Kidney tubule cell (primary cell): ENCODE measurements around the gene FCN2.
"Not testable (repeated sequence)": the region's sequence is repeated elsewhere in the genome, so short reads cannot be mapped to it uniquely, and the experiment has no call there.

ENCODE experiments used
- DNase-seq: peaks from one replicate; pipeline ENCODE4 v3.0.0-alpha.2; 2018; ENCODE audit warnings: low spot score

Gene FCN2

DNA sequence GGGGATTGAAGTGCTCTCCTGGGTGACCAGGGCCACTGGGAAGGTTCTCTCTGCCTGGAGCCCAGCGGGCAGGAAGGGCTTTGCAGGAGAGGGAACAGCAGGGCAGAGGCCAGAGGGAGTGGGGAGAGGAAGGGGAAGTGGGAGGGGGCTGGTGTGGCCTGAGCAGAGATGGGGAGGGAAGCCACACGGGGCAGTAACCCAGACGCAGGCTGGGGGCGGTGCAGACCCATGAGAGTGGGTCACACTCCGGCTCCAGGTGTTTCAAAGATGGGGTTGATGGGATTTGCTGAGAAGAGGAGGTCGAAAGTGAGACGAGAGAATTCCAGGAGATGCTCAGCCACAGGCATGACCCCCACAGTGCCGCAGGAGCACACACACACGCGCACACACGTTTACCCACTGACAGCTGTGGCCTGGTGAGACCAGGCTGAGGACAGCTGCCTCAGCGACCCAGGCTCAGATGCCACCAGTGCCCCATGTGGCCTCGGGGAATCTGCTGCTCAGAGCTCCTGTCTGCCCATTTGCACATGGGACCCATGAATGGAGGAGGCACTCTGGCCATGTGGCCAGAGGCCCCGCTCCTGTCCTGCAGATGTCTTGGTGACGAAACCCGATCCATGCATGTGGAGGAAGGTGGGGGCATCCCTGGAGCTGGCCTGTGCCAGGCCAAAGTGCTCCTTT lies 32.7 kb upstream of the FCN2 start:
- no peak for DNase-seq

DNA sequence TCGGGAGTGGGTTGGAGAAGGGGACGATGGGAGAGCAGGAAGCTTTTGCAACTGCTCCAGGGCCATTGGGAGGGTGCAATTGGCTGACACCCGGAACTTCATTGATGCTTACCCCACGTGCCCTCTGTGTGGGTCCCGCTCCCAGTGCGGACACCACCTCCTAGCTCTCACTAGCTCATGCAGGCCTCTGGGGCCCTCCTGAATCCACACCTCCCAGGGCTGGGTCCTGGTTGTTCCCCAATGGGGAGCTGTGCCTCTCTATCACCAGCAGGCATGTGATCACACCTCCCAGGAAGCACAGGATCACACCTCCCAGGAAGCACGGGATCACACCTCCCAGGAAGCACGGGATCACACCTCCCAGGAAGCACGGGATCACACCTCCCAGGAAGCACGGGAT lies 32.1 kb upstream of the FCN2 start:
- DNase-seq, result no peak

DNA sequence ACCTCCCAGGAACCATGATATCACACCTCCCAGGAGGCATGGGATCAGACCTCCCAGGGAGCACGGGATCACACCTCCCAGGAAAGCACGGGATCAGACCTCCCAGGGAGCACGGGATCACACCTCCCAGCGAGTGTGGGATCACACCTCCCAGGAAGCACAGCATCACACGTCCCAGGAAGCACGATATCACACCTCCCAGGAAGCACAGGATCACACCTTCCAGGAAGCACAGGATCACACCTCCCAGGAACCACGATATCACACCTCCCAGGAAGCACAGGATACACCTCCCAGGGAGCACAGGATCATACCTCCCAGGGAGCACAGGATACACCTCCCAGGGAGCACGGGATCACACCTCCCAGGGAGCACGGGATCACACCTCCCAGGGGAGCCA lies 30.0 kb upstream of the FCN2 start:
- DNase-seq, result no peak

DNA sequence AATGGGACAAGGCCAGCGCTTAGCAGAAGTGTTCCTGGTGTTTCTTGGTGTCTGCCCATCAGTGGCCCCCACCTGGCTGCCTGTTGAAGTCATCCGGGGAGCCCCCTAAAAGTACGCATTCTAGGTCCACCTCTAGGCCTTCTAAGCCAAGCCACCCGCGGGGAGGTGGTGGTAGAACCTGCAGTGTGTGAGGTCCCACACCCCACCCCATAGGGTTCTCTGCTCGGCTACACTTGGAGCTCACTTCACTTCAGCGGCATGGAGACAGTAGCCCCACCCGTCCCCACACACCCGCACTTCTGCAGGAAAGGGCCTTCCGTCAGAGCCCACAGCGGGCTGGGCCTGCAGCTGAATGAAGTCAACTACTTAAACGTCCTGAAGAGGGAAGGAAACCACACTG lies 29.6 kb upstream of the FCN2 start:
- no peak for DNase-seq

DNA sequence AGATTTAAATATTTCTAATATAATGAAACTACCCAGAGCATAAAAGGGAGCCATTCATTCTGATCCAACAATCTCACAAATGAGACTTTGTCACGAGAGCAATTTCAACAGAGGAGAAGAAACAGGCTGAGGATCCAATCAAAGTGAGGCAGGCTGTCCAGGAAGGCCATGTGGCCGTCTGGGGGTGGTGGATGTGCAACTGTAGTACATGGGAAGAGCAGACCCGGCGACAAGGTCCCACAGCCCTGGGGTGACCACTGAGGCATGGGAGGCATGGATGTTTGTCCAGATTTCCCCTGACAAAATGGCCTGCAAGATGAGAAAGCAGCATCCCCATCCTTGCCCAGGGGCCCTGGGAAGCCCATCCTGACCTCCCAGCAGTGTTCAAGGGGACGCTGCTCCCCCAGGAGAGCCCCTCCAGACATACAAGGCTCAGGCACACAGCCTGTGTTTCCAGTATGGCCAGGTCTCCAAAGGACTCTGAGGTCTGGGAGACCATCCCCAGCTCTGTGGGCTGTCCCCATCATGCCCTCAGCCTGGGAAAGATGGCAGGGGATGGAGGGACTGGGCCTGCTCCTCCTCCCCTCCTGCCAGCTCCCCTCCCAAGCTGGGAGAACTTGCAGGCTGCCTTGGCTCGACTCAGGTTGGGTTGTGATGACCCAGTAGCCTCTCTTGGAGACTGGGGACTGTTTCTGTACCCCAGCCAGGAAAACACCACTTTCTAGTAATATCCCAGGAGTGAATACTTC lies 27.5 kb upstream of the FCN2 start:
- DNase-seq, result no peak

DNA sequence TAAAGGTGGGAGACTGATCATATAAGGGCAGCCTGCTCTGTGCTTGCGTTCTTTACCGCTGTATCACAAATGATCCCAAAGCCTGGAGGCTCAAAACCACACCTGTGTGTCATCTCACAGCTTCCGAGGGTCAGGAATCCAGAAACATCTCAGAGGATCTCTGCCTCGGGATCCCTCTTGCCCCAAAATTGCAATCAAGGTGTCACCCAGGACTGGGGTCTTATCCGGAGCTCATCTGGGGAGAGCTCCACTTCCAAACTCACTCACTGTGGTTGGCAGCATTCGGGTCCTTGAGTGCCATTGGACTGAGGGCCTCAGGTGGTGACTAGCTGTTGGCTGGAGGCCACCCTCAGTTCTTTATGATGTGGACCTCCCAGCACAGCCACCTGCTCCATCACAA lies 26.7 kb upstream of the FCN2 start:
- no peak for DNase-seq

DNA sequence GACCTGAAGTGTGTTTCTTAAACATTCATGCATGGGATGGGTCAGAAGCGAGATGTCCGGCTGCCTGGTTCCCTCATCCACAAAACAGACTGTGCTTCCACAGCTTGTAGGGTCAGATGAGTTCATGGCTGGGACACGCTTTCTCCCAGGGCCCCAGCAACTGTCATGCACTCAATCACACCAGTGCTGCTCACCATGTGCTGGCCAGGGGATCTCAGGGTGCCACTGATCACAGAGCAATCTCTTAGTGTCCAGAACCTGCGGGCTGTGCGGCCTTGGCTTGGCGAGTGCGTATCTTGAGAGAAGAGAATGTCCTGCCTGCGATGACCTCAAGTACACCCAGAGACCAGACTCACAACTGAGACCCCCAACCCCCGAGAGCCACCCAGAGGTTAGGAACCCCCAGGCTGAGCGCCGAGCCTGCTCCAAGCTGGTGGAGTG lies 26.0 kb upstream of the FCN2 start:
- DNase-seq, result no peak

DNA sequence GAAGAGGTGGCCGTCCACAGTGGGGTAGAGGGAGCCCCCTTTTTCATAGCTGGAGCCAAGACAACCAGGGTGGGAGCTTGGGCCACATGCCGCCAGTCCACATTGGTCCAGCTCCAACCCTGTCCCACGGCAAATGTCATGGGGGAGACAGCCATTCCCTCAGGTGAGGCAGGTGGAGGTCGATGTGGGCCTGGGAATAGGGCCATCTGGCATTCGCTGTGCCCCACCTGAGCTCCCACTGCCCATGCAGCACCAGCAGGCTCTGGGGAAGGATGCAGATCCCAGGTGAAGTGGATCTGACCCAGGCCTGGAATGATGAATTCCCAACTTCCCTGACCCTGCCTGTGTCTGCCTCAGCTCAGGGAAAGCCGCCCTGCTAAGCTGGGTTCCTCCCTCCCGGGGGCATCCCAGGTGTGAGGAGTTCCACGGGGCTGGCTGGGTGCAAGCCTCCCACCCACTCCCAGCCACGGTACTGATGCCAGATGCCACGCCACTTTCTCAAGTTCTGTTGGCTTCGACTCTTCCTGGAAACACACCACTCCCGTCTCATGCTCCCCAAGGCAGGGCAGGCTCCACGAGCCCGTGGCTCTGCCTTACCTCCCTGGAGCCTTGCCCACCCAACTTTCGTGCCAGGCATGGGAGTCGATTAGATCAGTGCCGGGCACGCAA lies 25.2 kb upstream of the FCN2 start:
- DNase-seq, result no peak

DNA sequence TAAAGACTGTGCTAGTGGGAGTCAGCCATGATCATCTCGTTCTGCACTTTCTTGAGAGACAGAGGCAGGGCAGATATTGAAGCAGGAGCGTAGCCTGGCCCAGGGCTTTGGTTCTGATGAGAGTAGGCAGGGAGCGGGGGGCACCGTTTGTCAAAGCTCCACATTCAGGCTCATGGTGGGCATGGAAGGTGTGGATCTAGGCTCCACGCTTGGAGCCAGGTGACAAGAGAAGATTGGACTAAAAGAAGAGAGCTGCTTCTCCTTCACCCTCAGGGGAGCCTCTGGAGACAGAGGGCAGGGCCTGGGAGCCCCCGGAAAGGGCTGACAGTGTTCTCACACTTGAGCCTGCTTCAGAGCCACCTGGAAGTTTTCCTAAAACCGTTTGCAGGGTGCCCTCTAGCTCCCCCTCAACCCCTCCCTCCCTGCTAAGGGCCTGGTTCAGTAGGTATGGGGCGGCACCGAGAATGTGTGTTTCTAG lies 24.7 kb upstream of the FCN2 start:
- DNase-seq, result no peak

DNA sequence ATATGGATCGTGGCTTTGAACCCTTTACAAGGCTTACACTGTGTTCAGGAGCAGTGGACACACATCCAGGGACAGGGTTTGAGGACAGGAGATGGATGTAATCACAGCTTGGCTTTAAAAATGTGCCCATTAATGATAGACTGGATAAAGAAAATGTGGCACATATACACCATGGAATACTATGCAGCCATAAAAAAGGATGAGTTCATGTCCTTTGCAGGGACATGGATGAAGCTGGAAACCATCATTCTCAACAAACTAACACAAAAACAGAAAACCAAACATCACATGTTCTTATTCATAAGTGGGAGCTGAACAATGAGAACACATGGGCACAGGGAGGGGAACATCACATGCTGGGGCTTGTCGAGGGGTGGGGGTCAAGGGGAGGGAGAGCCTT lies 23.2 kb upstream of the FCN2 start:
- not testable (repeated sequence) for DNase-seq

DNA sequence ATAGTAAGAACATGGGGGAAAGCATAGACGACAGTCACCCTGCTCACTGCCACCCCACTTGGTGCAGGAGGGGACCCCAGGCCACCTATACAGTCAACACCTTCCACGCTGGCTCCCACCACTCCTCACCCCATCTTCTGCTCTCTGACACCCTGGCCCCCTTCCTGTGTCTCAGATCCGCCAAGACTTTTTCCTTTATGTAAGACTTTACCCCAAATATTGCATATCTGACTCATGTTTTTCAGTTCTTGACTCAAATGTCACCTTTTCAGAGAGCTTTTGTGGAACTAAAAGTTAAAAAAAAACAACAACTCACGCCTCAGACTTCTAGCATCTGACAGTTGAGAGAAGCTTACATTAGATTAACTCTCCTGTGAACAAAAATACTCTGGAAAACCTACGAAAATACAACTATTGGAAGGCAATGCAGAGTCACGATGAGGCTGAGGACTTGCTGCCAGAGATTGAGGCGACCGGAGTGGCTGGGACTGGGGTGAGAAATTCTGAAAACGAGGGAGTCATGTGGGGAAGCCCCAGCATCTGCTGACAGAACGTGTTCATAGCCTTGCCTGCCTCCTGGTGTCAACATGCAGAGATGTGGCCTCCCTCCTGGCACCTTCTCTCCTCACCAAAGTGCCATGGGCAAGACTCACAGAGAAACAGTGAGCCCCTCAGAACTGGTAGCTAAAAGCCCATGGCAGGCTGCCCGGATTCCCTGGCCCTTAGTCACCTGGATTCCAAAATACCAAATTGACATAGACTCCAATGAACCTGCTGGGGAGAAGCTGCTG lies 22.4 kb upstream of the FCN2 start:
- no peak for DNase-seq

DNA sequence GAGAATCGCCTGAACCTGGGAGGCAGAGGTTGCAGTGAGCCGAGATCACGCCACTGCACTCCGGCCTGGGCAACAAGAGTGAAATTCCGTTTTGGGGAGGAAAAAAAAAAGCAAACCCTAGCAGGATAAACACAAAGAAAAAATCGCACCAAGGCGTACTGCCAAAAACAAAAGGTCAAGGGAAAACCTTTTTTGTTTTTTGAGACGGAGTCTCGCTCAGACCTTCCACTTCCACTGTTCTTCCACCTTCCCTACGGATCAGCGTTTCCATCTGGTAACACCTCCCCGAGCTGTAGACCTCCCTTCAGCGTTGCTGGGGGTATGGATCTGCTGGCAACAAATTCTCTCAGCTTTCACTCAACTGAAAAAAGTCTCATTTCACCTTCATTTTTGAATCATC lies 20.1 kb upstream of the FCN2 start:
- no peak for DNase-seq

DNA sequence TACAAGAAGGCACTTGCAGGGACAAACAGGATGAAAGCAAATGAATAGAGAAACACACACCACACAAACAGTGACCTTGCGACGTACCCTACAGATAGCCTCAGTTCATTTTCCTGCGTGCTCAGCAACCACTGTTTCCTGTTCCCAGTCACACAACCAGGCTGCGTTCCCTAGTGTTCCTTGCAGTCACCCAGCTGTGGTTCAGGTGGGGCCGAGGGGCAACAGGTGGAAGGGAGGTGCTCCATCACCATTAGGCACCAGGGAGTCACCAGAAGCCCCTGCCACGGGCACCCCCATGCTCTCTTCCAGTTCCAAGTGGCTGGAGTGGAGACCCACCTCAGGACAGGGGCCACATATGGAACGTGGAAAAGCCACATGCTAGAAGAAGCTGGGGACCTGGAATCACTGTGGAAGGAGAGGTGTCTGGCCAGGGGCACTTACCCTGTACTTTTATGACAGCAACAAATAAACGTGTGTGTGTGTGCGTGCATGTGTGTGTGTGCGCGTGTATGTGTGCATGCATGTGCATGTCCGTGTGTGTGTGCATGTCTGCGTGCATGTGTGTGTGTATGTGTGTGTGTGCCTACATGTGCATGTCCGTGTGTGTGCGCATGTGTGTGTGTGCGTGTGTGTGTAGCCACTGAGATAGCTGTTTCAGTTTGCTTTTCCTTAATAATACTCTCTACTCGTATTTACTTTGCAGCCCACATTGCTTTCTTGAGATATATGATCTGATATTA lies 18.8 kb upstream of the FCN2 start:
- DNase-seq, result no peak

DNA sequence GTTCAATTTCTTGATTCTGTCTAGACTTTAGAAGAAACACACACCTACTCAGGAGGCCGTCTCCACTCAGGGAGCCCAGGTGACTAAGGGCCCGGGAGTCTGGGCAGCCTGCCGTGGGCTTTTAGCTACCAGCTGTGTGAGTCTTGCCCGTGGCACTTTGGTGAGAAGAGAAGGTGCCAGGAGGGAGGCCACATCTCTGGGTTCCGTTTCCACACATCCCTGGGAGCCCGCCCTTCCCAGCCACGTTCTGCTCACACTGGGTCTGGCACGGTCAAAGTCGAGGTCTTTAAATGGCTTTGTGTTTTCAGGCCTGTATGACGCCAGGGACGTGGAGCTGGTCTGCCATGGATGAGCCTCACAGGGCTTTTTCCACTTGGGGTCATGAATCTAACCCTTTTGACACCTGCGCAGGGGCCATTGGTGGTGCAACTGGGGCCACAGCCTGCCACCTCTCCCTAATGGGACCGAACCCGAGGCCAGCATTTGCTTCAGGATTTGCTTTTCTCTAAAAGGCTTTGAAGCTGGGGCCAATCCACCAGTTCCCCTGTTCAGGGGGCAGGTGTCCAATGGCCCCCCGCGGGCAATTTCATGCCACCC lies 17.2 kb upstream of the FCN2 start:
- DNase-seq, result no peak

DNA sequence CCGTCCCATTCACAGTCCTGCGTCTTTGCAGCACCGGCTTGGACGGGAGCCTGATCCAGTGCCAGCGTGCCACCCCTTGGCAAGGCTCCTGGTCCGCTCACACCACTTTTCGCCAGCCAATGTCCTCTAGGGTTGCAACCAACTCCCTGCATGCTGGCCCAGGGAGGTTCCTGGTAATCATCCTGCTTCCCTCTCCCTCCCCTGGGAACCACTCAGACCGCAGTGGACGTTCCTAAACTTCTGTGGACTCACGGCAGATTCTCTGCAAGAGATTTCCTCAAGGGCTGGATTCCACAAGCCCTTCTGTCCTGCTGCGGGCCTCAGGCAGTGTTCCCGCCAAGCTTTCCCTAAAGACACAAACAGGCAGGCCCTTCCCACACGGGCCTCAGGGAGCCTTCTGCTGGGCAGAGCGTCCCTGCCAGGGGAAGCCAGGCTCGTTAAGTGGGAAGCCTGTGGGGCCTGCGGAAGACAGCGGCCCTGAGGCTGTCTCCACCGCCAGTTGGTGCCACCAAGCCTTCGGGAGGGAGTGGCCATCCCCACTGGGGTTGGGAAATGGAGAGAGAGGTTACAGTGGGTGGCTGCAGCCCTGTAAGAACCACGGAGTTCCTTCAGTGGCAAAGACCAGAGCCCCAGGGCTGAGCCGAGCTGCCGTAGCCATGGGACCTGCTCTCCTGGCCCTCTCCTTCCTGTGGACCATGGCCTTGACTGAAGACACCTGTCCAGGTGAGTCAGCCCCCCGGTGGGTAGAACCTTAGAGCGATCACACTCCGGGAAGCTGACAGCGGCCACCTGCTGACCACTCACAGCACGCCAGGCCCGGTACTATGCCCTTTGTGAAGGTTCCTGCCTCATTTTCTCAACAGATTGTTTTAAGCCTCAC lies 16.4 kb upstream of the FCN2 start:
- no peak for DNase-seq

DNA sequence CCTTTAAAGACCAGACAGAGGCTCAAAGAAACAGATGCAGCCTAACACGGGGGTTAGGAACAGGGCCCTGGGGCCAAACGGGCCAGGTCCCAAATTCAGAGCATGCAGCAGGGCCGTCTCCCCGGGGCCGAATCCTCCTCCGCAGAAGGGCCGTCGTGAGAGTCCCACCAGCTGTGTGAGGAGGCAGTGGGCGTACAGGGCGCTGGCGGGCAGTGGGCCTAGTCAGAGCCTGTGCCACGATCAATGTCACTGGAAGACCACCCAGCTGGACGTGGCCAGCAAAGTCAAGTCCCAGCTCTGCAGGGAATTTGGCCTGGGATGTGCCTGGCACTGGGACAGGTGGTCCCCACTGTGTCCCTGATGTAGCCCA lies 15.8 kb upstream of the FCN2 start:
- DNase-seq, result no peak

DNA sequence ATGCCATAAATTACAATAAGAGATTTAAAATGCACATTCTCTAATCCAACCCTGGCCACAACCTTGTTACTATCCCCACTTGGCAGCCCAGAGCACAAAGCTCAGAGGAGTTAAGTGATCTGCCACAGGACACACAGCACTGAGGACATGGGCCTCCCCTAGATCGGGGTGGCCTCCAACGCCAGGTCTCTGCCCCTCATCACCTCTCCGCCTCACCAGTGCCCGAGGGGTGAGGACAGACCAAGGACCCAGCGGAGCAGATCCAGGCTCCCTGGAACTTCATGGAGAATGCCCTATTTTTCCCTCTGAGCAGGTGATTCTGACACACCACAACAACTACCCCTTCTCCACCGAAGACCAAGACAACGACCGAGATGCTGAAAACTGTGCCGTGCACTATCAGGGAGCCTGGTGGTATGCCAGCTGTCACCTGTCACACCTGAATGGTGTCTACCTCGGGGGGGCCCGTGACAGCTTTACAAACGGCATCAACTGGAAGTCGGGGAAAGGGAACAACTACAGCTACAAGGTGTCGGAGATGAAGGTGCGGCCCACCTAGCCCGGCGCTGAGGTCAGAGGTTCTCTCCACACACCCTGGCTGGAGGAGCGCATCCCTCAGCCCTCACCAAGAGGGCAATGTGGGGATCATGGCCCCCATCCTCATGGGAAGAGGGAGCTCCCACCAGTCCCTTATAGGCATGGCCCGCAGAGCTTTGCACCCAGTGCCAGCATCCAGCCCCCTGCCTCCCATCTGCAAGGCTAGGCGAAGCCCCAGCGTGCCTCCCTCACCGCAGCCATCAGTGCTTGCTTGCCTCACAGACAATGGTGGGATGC lies 12.5 kb upstream of the FCN2 start:
- DNase-seq, result no peak

DNA sequence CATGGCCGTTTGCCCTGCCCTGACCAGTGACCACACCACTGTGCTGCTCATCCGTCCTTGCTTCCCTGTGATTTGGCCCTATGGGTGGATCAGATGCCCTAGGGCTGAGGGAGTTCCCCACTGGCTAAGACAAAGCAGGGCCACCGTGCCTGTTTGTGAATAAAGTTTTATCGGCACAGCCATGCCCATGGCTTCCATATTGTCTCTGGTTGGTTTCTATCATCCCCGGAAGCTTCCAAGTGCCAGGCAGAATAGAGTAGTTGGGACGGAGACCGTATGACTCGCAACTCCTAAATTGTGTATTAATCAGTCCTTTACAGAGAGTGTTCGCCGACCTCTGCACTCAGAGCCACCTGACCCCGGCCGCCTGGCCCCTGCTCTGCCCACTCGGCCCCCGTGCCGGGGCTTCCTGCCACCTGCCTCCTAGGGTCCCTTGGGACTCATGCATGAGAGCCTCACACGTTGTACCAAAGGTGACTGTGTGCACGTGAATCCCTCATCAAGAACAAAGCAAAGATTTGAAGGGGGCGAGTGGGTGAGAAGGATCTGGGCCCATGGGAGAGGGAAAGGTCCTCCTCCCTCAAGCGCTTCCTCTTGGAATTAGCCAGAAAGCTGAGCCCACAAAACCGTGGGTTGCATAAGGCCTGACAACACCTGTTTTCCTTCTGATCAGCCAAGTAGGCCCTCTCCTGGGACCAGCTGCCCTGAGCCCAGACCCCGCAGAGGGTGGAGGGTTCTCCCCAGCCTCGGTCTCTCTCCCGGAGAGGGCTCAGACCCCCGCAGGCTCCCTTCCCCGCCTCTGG lies 11.7 kb upstream of the FCN2 start:
- no peak for DNase-seq
